ENCODE data around the gene HSD17B8. TPM values are rescaled to one million over a fixed set of nuclear protein-coding genes. Genes with fewer than 3 reads are reported as not detected.
A peak's percentile ranks its signal among the peaks of the same experiment; 100 is the strongest.

Gene HSD17B8
- total and polyA plus RNA-seq, 2 donors (not counting 1 experiment from before 2014, with no cell fraction given) = 10.8 to 25.5 TPM

DNA sequence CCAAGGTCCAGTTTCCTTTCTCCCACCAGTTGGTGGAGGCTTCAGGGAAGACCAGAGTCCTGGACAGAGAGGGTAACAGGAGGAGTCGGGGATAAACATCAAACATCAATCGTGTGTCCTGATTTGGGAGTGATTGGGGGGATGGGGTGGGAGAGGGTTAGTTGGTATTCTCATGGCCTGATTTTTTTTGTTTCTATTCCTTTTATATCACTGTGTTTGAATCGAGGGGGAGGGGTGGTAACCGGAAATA, 365 bp upstream of the HSD17B8 start:
- Histone ChIP-seq H3K4me2 (replicated peaks; ENCODE audit: low read depth, low read length, poor library complexity, severe bottlenecking) (peak overlapping the region; percentile 98), H3K27me3 (replicated peaks in 1 of 4; ENCODE audit: control extremely low read depth in 1 of 4, control insufficient read depth in 3 of 4, insufficient read depth in 4 of 4, low read length in 3 of 4) (no peaks in the 10 kb centered on the region), H3K79me2 (ENCODE audit: control insufficient read depth, insufficient read depth, low read length) (peaks cover 42% of the 10 kb centered on the region), H3K27ac (ENCODE audit: low read length in 2 of 2) (no peak overlapping the region), H3K4me3 (ENCODE audit: control extremely low read depth in 1 of 5, extremely low read depth in 1 of 5, insufficient read depth in 1 of 5, low read depth in 2 of 5, low read length in 4 of 5) (peak overlapping the region in 4 of 5 experiments; percentile 74 to 88 (median 84)), H3K36me3 (replicated peaks in 1 of 2; ENCODE audit: control extremely low read depth in 1 of 2, control insufficient read depth in 1 of 2, extremely low read depth in 1 of 2, insufficient read depth in 2 of 2, low read length in 1 of 2) (peaks cover 0 to 20% of the 10 kb centered on the region in 2 experiments), H3K9me3 (ENCODE audit: control extremely low read depth in 1 of 3, control insufficient read depth in 2 of 3, insufficient read depth in 1 of 3, low read length in 2 of 3) (no peaks in the 10 kb centered on the region), H3K9ac (ENCODE audit: low read length) (peak overlapping the region; percentile 79), H2AFZ (ENCODE audit: insufficient read depth, low read depth, low read length, poor library complexity, severe bottlenecking) (peak overlapping the region; percentile 94), H4K20me1 (ENCODE audit: control insufficient read depth, insufficient read depth, low read length, poor library complexity, severe bottlenecking) (peaks cover 10% of the 10 kb centered on the region), H3K4me1 (ENCODE audit: control insufficient read depth in 2 of 2, insufficient read depth in 2 of 2, low read length in 2 of 2) (peaks cover 38 to 60% of the 10 kb centered on the region in 2 donors)
- Mint-ChIP-seq H3K9me3 (ENCODE audit: insufficient read depth) (no peaks in the 10 kb centered on the region), H3K4me3 (peak overlapping the region; percentile 94), H3K4me1 (peaks cover 63% of the 10 kb centered on the region), H3K27me3 (no peaks in the 10 kb centered on the region), H3K27ac (peak overlapping the region; percentile 72)
- TF ChIP-seq, protein P1, sequence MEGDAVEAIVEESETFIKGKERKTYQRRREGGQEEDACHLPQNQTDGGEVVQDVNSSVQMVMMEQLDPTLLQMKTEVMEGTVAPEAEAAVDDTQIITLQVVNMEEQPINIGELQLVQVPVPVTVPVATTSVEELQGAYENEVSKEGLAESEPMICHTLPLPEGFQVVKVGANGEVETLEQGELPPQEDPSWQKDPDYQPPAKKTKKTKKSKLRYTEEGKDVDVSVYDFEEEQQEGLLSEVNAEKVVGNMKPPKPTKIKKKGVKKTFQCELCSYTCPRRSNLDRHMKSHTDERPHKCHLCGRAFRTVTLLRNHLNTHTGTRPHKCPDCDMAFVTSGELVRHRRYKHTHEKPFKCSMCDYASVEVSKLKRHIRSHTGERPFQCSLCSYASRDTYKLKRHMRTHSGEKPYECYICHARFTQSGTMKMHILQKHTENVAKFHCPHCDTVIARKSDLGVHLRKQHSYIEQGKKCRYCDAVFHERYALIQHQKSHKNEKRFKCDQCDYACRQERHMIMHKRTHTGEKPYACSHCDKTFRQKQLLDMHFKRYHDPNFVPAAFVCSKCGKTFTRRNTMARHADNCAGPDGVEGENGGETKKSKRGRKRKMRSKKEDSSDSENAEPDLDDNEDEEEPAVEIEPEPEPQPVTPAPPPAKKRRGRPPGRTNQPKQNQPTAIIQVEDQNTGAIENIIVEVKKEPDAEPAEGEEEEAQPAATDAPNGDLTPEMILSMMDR (IDR thresholded peaks at IDR 0.05) = no peak
- TF ChIP-seq EZH2 (IDR thresholded peaks at IDR 0.05; ENCODE audit: borderline replicate concordance, insufficient read depth, low read depth, low read length, poor library complexity, severe bottlenecking) = no peak
- ATAC-seq (ENCODE audit: low read depth) (no peak), DNase-seq (no peak)
- intact Hi-C loops (cut with micrococcal nuclease) = loop anchor here (1.0 to 10.0 kb wide), 3 partner anchors 45 to 1229 kb away; partner anchors contain the start of genes AGPAT1, DXO and RNF5
- ChIA-PET CTCF (interaction anchor here (1.2 to 1.6 kb wide), 2 partner anchors 44 to 205 kb away, joined by 3 to 8 read pairs; no protein-coding TSS in a partner anchor), POLR2A (interaction anchor here (0.6 kb wide), 1 partner anchor 45 kb away, joined by 3 read pairs; no protein-coding TSS in a partner anchor)
- 0% methylated on average over 2 of the region's 4 CpGs for WGBS (ENCODE audit: insufficient coverage)

DNA sequence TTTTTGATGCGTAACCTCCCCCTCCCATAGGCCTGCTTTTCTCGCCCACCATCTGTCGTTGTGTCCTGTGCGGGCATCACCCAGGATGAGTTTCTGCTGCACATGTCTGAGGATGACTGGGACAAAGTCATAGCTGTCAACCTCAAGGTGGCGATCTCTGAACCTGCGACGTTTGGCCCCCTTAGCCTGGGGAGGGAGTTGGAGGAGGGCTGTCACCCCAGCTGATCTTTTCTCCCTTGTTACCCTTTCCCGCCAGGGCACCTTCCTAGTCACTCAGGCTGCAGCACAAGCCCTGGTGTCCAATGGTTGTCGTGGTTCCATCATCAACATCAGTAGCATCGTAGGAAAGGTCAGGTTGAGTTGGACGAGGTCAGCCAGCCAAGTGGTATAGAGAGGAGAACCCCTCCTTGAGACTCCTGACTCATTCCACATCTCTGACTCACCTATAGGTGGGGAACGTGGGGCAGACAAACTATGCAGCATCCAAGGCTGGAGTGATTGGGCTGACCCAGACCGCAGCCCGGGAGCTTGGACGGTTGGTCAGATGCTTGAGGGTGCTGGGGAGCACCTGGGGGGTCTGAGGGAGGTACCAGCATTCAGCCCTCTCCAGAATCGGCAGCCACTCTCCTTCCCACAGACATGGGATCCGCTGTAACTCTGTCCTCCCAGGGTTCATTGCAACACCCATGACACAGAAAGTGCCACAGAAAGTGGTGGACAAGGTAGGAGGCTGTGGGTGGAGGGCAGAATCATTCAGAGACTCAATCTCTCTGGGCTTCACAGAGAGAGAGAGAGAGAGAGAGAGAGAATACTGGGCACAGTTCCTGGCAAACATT, 954 bp downstream of the HSD17B8 start:
- peak overlapping the region; percentile 98 for H3K4me2 ChIP-seq (replicated peaks; ENCODE audit: low read depth, low read length, poor library complexity, severe bottlenecking)
- Mint-ChIP-seq H3K4me3 (peak overlapping the region; percentile 94), H3K4me1 (peaks cover 58% of the 10 kb centered on the region), H3K27ac (peak overlapping the region; percentile 61), H3K27me3 (no peaks in the 10 kb centered on the region), H3K9me3 (ENCODE audit: insufficient read depth) (no peaks in the 10 kb centered on the region)
- peak overlapping the region; percentile 14 to 88 (median 80) for H3K4me3 ChIP-seq (ENCODE audit: control extremely low read depth in 1 of 5, extremely low read depth in 1 of 5, insufficient read depth in 1 of 5, low read depth in 2 of 5, low read length in 4 of 5)
- ChIA-PET CTCF (interaction anchor here (0.8 to 1.6 kb wide), 4 partner anchors 43 to 206 kb away, joined by 3 to 8 read pairs (median 3); no protein-coding TSS in a partner anchor), POLR2A (interaction anchor here (0.6 kb wide), 1 partner anchor 351 kb away, joined by 3 read pairs; the partner anchor contains the start of gene PSMB9)
- peaks cover 0 to 28% of the 10 kb centered on the region in 2 experiments for H3K36me3 ChIP-seq (replicated peaks in 1 of 2; ENCODE audit: control extremely low read depth in 1 of 2, control insufficient read depth in 1 of 2, extremely low read depth in 1 of 2, insufficient read depth in 2 of 2, low read length in 1 of 2)
- H3K27ac ChIP-seq (ENCODE audit: low read length in 2 of 2) = no peak overlapping the region
- H3K9ac ChIP-seq (ENCODE audit: low read length) = peak overlapping the region; percentile 79
- TF ChIP-seq EZH2 (IDR thresholded peaks at IDR 0.05; ENCODE audit: borderline replicate concordance, insufficient read depth, low read depth, low read length, poor library complexity, severe bottlenecking) = no peak
- TF ChIP-seq, protein P1 (IDR thresholded peaks at IDR 0.05) = no peak
- H3K79me2 ChIP-seq (ENCODE audit: control insufficient read depth, insufficient read depth, low read length) = peaks cover 38% of the 10 kb centered on the region
- 76% methylated on average over 5 of the region's 17 CpGs for WGBS (ENCODE audit: insufficient coverage)
- DNase-seq (no peak), ATAC-seq (ENCODE audit: low read depth) (no peak)
- H3K4me1 ChIP-seq (ENCODE audit: control insufficient read depth in 2 of 2, insufficient read depth in 2 of 2, low read length in 2 of 2) = peaks cover 34 to 54% of the 10 kb centered on the region in 2 donors
- peak overlapping the region; percentile 94 for H2AFZ ChIP-seq (ENCODE audit: insufficient read depth, low read depth, low read length, poor library complexity, severe bottlenecking)
- peaks cover 10% of the 10 kb centered on the region for H4K20me1 ChIP-seq (ENCODE audit: control insufficient read depth, insufficient read depth, low read length, poor library complexity, severe bottlenecking)
- intact Hi-C loops (cut with micrococcal nuclease) = loop anchor here (10.0 kb wide), 1 partner anchor 1231 kb away; the partner anchor contains the start of gene DXO
- no peaks in the 10 kb centered on the region for H3K9me3 ChIP-seq (ENCODE audit: control extremely low read depth in 1 of 3, control insufficient read depth in 2 of 3, insufficient read depth in 1 of 3, low read length in 2 of 3)
- H3K27me3 ChIP-seq (replicated peaks in 1 of 4; ENCODE audit: control extremely low read depth in 1 of 4, control insufficient read depth in 3 of 4, insufficient read depth in 4 of 4, low read length in 3 of 4) = no peaks in the 10 kb centered on the region

Measured in B cell (primary cell).